NCI-H2029 treated with DMSO at 0.1 percent for 48 hours (cell line): ENCODE results near the gene FLII.
"Not testable (repeated sequence)": the region's sequence is repeated elsewhere in the genome, so short reads cannot be mapped to it uniquely, and the experiment has no call there.

Experiments
- DNase-seq: peaks from one replicate; lab custom pipeline; 2025; lab: John Stamatoyannopoulos, UW

FLII gene

DNA sequence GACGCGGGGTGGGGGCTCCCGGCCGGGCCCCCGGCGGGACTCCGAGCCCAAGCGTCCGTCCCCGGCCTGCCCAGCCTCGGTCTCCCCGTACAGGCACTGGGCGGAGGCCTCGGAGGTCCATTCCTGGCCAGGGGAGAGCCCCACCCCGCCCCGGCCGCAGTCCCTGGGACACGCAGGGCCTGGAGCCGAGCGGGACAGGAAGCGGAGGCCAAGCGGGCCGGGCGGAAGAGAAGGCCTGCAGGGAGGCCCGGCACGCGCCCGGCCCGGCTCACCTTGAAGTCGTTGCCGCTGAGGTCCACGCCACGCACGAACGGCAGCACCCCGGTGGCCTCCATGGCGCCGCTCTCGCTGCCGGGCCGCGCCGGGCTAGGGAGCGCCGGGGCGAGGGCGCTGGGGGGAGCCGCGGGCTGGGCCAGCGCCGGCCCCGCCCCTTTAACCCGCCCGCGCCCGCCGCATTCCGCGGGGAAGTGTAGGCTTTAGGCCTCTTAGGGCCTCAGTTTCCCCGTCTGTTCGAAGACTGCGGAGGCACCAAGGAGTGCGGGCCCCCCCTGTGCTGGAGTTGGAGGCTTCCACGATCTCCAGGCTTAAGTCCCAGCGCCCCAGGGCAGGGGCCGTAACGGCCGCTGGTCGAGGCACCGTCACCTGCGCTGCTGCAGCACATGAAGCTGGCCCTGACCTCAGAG is at the start of gene FLII:
Gene FLII (minus strand): TSS at position 383 of the 683 bp plus-strand sequence. CDS start 48 bp downstream, at position 335.
- DNase-seq: no peak

GRCh38 chr17:18303206-18303605 is 44.7 kb upstream of the FLII start:
- not testable (repeated sequence) for DNase-seq

DNA sequence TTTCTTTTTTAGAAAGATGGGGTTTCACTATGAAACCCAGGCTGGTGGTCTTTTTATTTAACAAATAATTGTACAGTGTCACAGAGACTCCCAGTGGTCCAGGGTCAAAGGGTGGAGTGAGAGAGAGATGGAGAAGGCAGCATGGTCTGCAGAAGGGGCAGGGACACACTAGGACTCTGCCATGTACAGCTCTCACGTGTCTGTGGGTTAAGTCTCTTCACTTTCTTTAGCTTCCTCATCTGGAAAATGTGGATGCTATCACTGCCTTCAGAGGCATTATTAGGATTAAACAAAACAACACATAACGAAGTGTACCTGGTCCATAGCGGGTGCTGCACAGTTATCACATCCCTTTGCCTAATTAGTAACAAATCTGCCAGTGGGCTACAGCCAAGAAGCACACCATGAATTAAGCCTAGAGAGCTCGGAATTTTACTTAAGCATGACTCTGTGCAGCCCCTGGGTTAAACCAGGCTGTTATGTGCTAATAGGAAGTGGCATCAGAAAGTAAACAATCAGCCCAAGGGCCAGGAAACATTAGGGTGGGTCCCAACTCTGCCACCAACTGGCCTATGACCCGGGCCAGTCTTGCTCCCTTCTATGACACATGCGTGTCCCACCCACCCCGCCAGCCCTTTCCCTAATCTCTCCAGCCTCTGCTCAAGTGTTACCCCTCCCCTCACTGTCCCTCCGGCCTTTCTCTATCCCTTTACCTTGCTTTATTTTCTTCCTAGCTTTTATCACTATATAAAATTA is 42.4 kb upstream of the FLII start:
- no peak for DNase-seq

DNA sequence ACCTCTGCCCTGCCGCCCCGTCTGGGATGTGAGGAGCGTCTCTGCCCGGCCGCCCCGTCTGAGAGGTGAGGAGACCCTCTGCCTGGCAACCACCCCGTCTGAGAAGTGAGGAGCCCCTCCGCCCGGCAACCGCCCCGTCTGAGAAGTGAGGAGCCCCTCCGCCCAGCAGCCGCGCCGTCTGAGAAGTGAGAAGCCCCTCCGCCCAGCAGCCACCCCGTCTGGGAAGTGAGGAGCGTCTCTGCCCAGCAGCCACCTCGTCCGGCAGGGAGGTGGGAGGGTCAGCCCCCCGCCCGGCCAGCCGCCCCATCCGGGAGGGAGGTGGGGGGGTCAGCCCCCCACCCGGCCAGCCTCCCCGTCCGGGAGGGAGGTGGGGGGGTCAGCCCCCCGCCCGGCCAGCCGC is 39.5 kb upstream of the FLII start:
- DNase-seq: not testable (repeated sequence)

- DNase-seq: no peak
These were observed 33.4 kb upstream of the FLII start for GRCh38 chr17:18291718-18292540.

GRCh38 chr17:18285296-18285695 is 26.8 kb upstream of the FLII start:
- no peak for DNase-seq

GRCh38 chr17:18281788-18282187 is 23.2 kb upstream of the FLII start:
- no peak for DNase-seq

DNA sequence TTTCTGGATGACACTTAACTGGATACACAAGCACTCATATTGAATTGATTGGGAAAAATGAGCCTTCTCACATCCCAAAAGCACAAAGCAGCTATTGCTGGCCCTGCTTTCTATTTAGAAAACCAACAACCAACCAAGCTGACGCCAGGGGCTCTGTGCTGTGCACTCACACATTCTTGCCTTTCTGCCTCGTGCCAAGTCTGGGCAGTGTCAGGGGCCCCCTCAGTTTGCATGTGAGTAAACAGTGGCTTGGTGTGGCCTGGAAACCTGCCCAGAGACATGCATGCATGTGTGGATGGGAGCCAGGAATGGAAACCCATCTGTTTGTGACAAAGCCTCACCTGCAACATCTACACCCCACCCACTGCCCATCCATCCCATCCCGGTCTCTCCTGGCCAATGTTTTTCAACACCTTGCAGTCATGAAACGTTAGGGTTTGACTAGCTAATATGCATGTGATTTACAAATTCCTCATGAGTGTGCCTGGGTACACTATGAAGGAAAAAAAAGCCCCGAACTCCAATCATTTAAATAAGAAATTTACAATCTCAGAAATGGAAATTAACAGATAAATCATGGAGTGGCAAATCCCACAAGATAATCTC is 22.3 kb upstream of the FLII start:
- DNase-seq: peak; percentile 71

DNA sequence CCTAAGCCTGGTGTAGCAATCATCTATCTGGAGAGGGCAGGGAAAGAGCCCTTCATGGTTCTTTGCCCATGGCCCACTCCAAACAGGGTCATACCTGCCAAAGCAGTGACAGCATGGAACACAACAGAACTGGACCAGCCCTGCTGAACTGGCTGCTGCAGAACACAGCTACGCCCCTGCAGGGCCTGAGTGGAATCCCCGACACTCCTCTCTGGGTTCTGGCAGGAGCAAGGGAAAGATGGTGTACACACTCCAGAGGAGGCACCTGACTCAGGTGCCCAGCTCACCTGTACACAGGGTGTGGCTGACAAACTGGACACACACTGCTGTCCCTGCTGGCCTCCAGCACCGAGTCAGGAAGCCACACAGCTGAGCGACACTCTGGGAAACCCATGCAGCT is 21.7 kb upstream of the FLII start:
- no peak for DNase-seq

DNA sequence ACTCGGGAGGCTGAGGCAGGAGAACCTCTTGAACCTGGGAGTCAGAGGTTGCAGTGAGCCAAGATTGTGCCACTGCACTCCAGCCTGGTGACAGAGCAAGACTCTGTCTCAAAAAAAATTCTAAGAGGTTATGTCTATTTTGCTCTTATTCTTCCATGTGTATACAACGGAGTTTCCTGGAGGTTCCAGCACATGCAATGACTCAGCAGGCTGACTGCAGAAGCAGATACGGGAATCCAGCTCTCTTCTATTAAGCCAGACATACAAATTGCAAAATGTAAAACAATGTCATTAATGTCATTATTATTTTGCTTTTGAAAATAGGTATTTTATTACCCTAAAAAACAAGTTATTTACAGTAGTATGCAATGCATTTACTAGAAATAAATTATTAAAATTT is 20.3 kb upstream of the FLII start:
- DNase-seq: no peak

- no peak for DNase-seq
These were observed 18.5 kb upstream of the FLII start for GRCh38 chr17:18277076-18277475.

- DNase-seq: no peak
These were observed 11.8 kb upstream of the FLII start for GRCh38 chr17:18270046-18270931.

- DNase-seq: no peak
These were observed 9.6 kb upstream of the FLII start for GRCh38 chr17:18267927-18268711.

DNA sequence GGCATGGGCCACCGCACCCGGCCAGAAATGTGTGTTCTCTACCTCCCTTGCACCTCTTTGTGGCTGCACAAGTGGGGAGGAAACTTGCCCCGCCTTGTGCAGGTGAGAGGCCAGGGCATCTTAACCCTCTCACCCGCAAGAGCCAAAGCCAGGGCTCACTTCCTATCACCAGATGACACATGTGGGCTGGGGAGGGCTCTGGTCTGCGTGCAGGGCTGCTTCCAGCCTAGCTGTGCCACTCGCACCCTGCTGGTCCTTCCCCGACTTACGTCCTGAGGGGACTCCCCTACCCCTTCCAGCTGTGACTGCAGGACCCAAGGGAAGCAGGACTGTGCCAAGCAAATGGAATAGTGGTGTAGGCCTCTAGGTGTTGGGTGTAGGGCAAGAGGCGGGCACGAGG is 8.8 kb upstream of the FLII start:
- no peak for DNase-seq

DNA sequence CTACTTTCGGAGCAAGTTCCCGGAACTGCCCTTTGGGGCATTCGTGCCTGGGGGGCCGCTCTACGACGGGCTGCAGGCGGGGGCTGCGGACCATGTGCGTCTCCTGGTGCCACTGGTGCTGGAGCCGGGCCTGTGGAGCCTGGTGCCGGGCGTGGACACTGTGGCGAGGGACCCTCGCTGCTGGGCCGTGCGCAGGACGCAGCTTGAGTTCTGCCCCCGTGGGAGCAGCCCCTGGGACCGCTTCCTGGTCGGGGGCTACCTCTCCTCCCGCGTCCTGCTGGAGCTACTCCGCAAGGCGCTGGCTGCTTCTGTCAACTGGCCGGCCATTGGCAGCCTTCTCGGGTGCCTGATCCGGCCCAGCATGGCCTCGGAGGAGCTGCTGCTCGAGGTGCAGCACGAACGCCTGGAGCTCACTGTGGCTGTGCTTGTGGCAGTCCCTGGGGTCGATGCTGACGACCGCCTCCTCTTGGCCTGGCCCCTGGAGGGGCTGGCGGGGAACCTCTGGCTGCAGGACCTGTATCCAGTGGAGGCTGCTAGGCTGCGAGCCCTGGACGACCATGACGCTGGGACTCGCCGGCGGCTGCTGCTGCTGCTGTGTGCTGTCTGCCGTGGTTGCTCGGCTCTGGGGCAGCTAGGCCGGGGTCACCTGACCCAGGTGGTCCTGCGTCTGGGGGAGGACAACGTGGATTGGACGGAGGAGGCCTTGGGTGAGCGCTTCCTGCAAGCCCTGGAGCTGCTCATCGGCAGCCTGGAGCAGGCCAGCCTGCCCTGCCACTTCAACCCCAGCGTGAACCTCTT is 5.5 kb upstream of the FLII start:
- DNase-seq: no peak

GRCh38 chr17:18262641-18263040 is 4.1 kb upstream of the FLII start:
- no peak for DNase-seq

DNA sequence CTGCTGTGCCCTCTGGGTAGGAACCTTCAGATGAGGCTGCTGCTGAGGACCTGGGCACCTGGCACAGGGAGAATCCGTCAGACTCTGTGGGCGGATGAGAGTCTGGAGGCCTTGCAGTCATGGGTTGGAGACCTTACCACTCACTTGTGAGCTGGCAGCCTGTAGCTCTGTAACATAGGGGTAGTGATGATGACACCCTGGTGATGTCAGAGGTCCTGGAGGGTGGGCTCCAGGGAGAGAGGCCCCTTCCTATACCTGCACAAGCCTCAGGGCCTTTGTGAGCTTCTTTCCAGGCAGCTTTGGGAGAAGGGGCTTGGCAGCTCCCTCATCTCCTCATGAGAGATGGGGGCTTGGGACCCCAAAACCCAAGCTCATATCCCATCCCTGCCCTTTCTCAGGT is 3.6 kb upstream of the FLII start:
- DNase-seq: no peak

DNA sequence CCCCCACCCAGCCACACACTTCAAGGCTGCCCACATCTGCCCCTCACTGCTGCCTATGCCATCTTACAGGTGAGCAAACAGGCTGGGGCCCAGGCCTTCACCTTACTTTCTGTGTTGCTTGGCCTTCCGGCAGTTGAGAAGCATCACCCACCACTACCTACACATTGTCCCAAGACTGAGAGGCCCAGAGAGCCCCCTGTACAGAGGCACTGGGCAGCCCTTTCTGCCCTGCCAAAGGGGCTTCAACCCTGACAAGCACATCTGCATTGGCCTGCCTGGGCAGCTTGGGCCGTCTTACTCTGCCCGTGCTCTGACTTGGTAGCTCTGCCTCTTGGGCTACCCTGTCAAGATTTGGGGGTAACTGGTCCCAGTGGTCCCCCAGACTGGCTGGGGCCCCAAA is 3.1 kb upstream of the FLII start:
- DNase-seq: no peak

DNA sequence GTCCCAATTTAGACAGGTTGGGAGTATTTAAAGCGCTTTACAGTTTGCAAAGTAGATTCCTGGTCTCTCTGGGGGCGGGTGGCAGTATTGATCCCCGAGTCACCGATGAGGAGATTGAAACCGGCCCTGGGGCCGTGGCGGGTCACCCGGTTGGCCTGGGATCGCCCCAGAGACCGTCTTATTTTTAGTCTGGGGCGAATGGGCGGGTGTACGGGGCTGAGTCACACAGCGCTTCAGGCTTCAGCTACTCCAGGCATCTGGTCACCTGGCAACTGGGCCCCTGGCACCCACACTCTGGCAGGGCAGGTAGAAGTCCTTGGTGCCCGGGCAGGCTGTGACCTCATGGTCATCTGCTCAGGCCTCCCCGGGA is 2.6 kb upstream of the FLII start:
- no peak for DNase-seq
